Activated B cell treated with CpG ODN at 0.5 μM for 24 hours (primary cell): Measurements from ENCODE around the gene STXBP4. TPM values are rescaled to one million over a fixed set of nuclear protein-coding genes. Genes with fewer than 3 reads are reported as not detected.

ENCODE experiments used
- ATAC-seq: fragments of 200-7000 bp; cut with Tn5 transposase; one replicate; pipeline ENCODE4 v1.10.0; 2021; ENCODE audit warnings: low read depth, mild to moderate bottlenecking, moderate library complexity
- CTCF ChIA-PET: fragments of 350-600 bp; sonication (Branson Sonifier 250); formaldehyde crosslinking; loops from one replicate; lab custom pipeline; 2021; ENCODE audit warnings: antibody characterized with exemption; lab: Charles Lee
- POLR2A ChIA-PET: fragments of 350-600 bp; sonication (Branson Sonifier 250); formaldehyde crosslinking; loops from one replicate; lab custom pipeline; 2021; ENCODE audit warnings: antibody characterized with exemption; lab: Charles Lee
- DNase-seq: peaks from one replicate; pipeline ENCODE4 v3.0.0; 2022
- H3K27ac Mint-ChIP-seq: one replicate; pipeline ENCODE4 v1.8.0; 2020; ENCODE audit warnings: mixed read lengths
- H3K27me3 Mint-ChIP-seq: one replicate; pipeline ENCODE4 v1.8.0; 2021; ENCODE audit warnings: mixed read lengths
- H3K36me3 Mint-ChIP-seq: one replicate; pipeline ENCODE4 v1.8.0; 2021; ENCODE audit warnings: low read depth, mixed read lengths
- H3K4me1 Mint-ChIP-seq: one replicate; pipeline ENCODE4 v1.8.0; 2021; ENCODE audit warnings: mixed read lengths
- H3K4me3 Mint-ChIP-seq: one replicate; pipeline ENCODE4 v1.8.0; 2020; ENCODE audit warnings: mild to moderate bottlenecking, mixed read lengths
- H3K9me3 Mint-ChIP-seq: one replicate; pipeline ENCODE4 v1.8.0; 2020; ENCODE audit warnings: mixed read lengths
- CTCF ChIP-seq: fragments of 200-600 bp; IDR thresholded peaks from one replicate; pipeline ENCODE4 v1.8.0; 2022; ENCODE audit warnings: antibody characterized with exemption, mild to moderate bottlenecking
- intact Hi-C: fragments of 100-400 bp; cut with micrococcal nuclease; formaldehyde crosslinking; loops from one replicate; pipeline ENCODE4 v1.15.1; 2024
- total RNA-seq: library from RNA; stranded (reverse); gene quantifications from 2 replicates; pipeline ENCODE4 v1.2.3, GENCODE V29; 2022

Gene STXBP4
- total RNA-seq, 1 donor from 2014 or later: 9.5 TPM

GRCh38 chr17:55133583-55133982 is 165.0 kb downstream of the STXBP4 start:
- Mint-ChIP-seq H3K36me3 (no peaks in the 10 kb centered on the region), H3K9me3 (no peaks in the 10 kb centered on the region), H3K27me3 (no peaks in the 10 kb centered on the region), H3K4me3 (no peak overlapping the region), H3K27ac (no peak overlapping the region), H3K4me1 (no peaks in the 10 kb centered on the region)
- no peak for DNase-seq
- ChIA-PET CTCF (no interaction called here), POLR2A (no interaction called here)
- intact Hi-C loops: no loop called here
- no peak for ATAC-seq
- TF ChIP-seq CTCF: no peak

- ATAC-seq (no peak), DNase-seq (no peak)
- intact Hi-C loops: no loop called here
- no peak overlapping the region for H3K27ac Mint-ChIP-seq
- H3K9me3 Mint-ChIP-seq: no peaks in the 10 kb centered on the region
- CTCF ChIA-PET: no interaction called here
- H3K27me3 Mint-ChIP-seq: no peaks in the 10 kb centered on the region
- H3K36me3 Mint-ChIP-seq: no peaks in the 10 kb centered on the region
- POLR2A ChIA-PET: no interaction called here
- H3K4me3 Mint-ChIP-seq: no peak overlapping the region
- TF ChIP-seq CTCF: no peak
- no peaks in the 10 kb centered on the region for H3K4me1 Mint-ChIP-seq
Observed at GRCh38 chr17:55134486-55135157, 166.1 kb downstream of the STXBP4 start.

- ChIA-PET CTCF (no interaction called here), POLR2A (no interaction called here)
- Mint-ChIP-seq H3K27me3 (no peaks in the 10 kb centered on the region), H3K9me3 (no peaks in the 10 kb centered on the region), H3K4me3 (no peak overlapping the region), H3K36me3 (peaks cover 7% of the 10 kb centered on the region), H3K4me1 (no peaks in the 10 kb centered on the region), H3K27ac (no peak overlapping the region)
- intact Hi-C loops: no loop called here
- DNase-seq (no peak), ATAC-seq (no peak)
- TF ChIP-seq CTCF: no peak
Observed at GRCh38 chr17:55140809-55141208, 172.2 kb downstream of the STXBP4 start.

GRCh38 chr17:55144518-55144917 is 176.0 kb downstream of the STXBP4 start:
- ChIA-PET POLR2A (no interaction called here), CTCF (no interaction called here)
- Mint-ChIP-seq H3K4me3 (no peak overlapping the region), H3K4me1 (no peaks in the 10 kb centered on the region), H3K27me3 (no peaks in the 10 kb centered on the region), H3K9me3 (no peaks in the 10 kb centered on the region), H3K36me3 (peaks cover 7% of the 10 kb centered on the region), H3K27ac (no peak overlapping the region)
- TF ChIP-seq CTCF: no peak
- intact Hi-C loops: no loop called here
- no peak for ATAC-seq
- no peak for DNase-seq

GRCh38 chr17:55149485-55149884 is 180.9 kb downstream of the STXBP4 start:
- TF ChIP-seq CTCF: no peak
- no peak overlapping the region for H3K27ac Mint-ChIP-seq
- ATAC-seq (no peak), DNase-seq (no peak)
- CTCF ChIA-PET: no interaction called here
- H3K9me3 Mint-ChIP-seq: no peaks in the 10 kb centered on the region
- H3K36me3 Mint-ChIP-seq: peaks cover 2% of the 10 kb centered on the region
- intact Hi-C loops: no loop called here
- POLR2A ChIA-PET: no interaction called here
- H3K4me3 Mint-ChIP-seq: no peak overlapping the region
- no peaks in the 10 kb centered on the region for H3K4me1 Mint-ChIP-seq
- no peaks in the 10 kb centered on the region for H3K27me3 Mint-ChIP-seq
